ENCODE data around the gene SHH. TPM values are rescaled to one million over a fixed set of nuclear protein-coding genes. Genes with fewer than 3 reads are reported as not detected.

SHH gene
- polyA plus RNA-seq, 1 donor (not counting 4 experiments of a cell fraction or from before 2014, with no cell fraction given): not detected

GRCh38 chr7:155766966-155767916 lies 45.0 kb downstream of the SHH start:
- peaks cover 4% of the 10 kb centered on the region for H4K20me1 ChIP-seq (ENCODE audit: control insufficient read depth, extremely low read depth, insufficient read depth, low read length)

GRCh38 chr7:155766386-155766785 lies 45.9 kb downstream of the SHH start:
- Histone ChIP-seq H4K20me1 (ENCODE audit: control insufficient read depth, extremely low read depth, insufficient read depth, low read length) (peaks cover 4% of the 10 kb centered on the region), H2AFZ (ENCODE audit: control insufficient read depth, low read length) (no peak overlapping the region)
- dilution Hi-C loops (cut with MboI; ENCODE audit: extremely low pct_ligation_motif_present, low sequenced_read_pairs): no loop called here

More at GRCh38 chr7:155766966-155767916, 45.0 kb downstream of the SHH start:
- Histone ChIP-seq H3K27ac (ENCODE audit: control insufficient read depth, insufficient read depth, low read length) (no peak overlapping the region), H3K4me2 (ENCODE audit: control insufficient read depth, extremely low read depth, insufficient read depth, low read depth, low read length) (no peak overlapping the region), H3K4me3 (ENCODE audit: control insufficient read depth in 2 of 3, extremely low read depth in 1 of 3, insufficient read depth in 2 of 3, low read depth in 1 of 3, low read length in 3 of 3) (no peak overlapping the region), H3K9me3 (ENCODE audit: control insufficient read depth, low read depth, low read length) (no peaks in the 10 kb centered on the region), H3K4me1 (ENCODE audit: control insufficient read depth, extremely low read depth, insufficient read depth, low read length) (peaks cover 10% of the 10 kb centered on the region), H2AFZ (ENCODE audit: control insufficient read depth, low read length) (no peak overlapping the region), H3K79me2 (ENCODE audit: control insufficient read depth, insufficient read depth, low read length) (peaks cover 4% of the 10 kb centered on the region), H3K9me1 (ENCODE audit: control insufficient read depth, extremely low read depth, insufficient read depth, low read length) (no peaks in the 10 kb centered on the region), H3K36me3 (ENCODE audit: control insufficient read depth in 2 of 2, extremely low read depth in 1 of 2, insufficient read depth in 2 of 2, low read length in 2 of 2) (peaks cover 23 to 32% of the 10 kb centered on the region in 2 experiments), H3K9ac (ENCODE audit: control insufficient read depth, extremely low read depth, insufficient read depth, low read length) (no peak overlapping the region), H3K27me3 (ENCODE audit: control insufficient read depth, extremely low read depth, insufficient read depth, low read length) (no peaks in the 10 kb centered on the region)
- dilution Hi-C loops (cut with MboI; ENCODE audit: extremely low pct_ligation_motif_present, low sequenced_read_pairs): no loop called here
- DNase-seq (ENCODE audit: low read depth, low spot score) (no peak), FAIRE-seq (no peak)
- TF ChIP-seq CTCF (optimal IDR thresholded peaks at IDR 0.05 in 1 of 3, IDR thresholded peaks at IDR 0.05 in 1 of 3, conservative IDR thresholded peaks at IDR 0.05 in 1 of 3; ENCODE audit: extremely low read depth in 1 of 3, insufficient read depth in 2 of 3, low read length in 3 of 3) (no peak), EZH2 (IDR thresholded peaks at IDR 0.05; ENCODE audit: low read length) (no peak)

More at GRCh38 chr7:155766386-155766785, 45.9 kb downstream of the SHH start:
- peaks cover 9% of the 10 kb centered on the region for H3K79me2 ChIP-seq (ENCODE audit: control insufficient read depth, insufficient read depth, low read length)
- H3K4me2 ChIP-seq (ENCODE audit: control insufficient read depth, extremely low read depth, insufficient read depth, low read depth, low read length): no peak overlapping the region
- H3K4me1 ChIP-seq (ENCODE audit: control insufficient read depth, extremely low read depth, insufficient read depth, low read length): peaks cover 10% of the 10 kb centered on the region
- no peak for DNase-seq (ENCODE audit: low read depth, low spot score)
- no peak for TF ChIP-seq EZH2 (IDR thresholded peaks at IDR 0.05; ENCODE audit: low read length)
- H3K27me3 ChIP-seq (ENCODE audit: control insufficient read depth, extremely low read depth, insufficient read depth, low read length): no peaks in the 10 kb centered on the region
- no peaks in the 10 kb centered on the region for H3K9me1 ChIP-seq (ENCODE audit: control insufficient read depth, extremely low read depth, insufficient read depth, low read length)
- H3K27ac ChIP-seq (ENCODE audit: control insufficient read depth, insufficient read depth, low read length): no peak overlapping the region
- no peak overlapping the region for H3K9ac ChIP-seq (ENCODE audit: control insufficient read depth, extremely low read depth, insufficient read depth, low read length)
- H3K36me3 ChIP-seq (ENCODE audit: control insufficient read depth in 2 of 2, extremely low read depth in 1 of 2, insufficient read depth in 2 of 2, low read length in 2 of 2): peaks cover 23 to 32% of the 10 kb centered on the region in 2 experiments
- H3K4me3 ChIP-seq (ENCODE audit: control insufficient read depth in 2 of 3, extremely low read depth in 1 of 3, insufficient read depth in 2 of 3, low read depth in 1 of 3, low read length in 3 of 3): no peak overlapping the region
- FAIRE-seq: no peak
- no peaks in the 10 kb centered on the region for H3K9me3 ChIP-seq (ENCODE audit: control insufficient read depth, low read depth, low read length)
